HepG2 (cell line): ENCODE data around the gene NTN3. TPM values are rescaled to one million over a fixed set of nuclear protein-coding genes. Genes with fewer than 3 reads are reported as not detected.
A peak's percentile ranks its signal among the peaks of the same experiment; 100 is the strongest.

ENCODE experiments used
- CCDC6 ChIP-seq: sonication (generic); formaldehyde crosslinking; IDR thresholded peaks from 2 replicates; pipeline ENCODE4 v1.8.1; 2022; ENCODE audit warnings: mild to moderate bottlenecking, missing genetic modification reagents, moderate library complexity
- CHD4 ChIP-seq: fragments of 200-600 bp; sonication (generic); IDR thresholded peaks from 2 replicates; pipeline ENCODE4 v1.7.0; 2017; ENCODE audit warnings: mild to moderate bottlenecking, low read length, borderline replicate concordance
- FOXA1 ChIP-seq, 2 experiments: fragments of 450-650 bp in 1 of 2; sonication (generic) in 1 of 2; formaldehyde crosslinking in 1 of 2; IDR thresholded peaks; 2 replicates each; pipeline versions ENCODE4 v1.4.0 to v1.6.1; 2016 to 2020; ENCODE audit warnings: missing genetic modification reagents in 1 of 2
- KLF6 ChIP-seq: IDR thresholded peaks from 2 replicates; pipeline ENCODE4 v1.8.0; 2016; ENCODE audit warnings: missing biosample characterization, missing genetic modification reagents
- NKX3-1 ChIP-seq: sonication (generic); formaldehyde crosslinking; IDR thresholded peaks from 2 replicates; pipeline ENCODE4 v1.5.0; 2020; ENCODE audit warnings: missing genetic modification reagents
- PHB2 ChIP-seq: fragments of 450-650 bp; IDR thresholded peaks from 2 replicates; pipeline ENCODE4 v1.6.1; 2018; ENCODE audit not compliant: partially characterized antibody
- POLR2G ChIP-seq: fragments of 200-400 bp; formaldehyde crosslinking; IDR thresholded peaks from 2 replicates; pipeline ENCODE4 v1.6.1; 2018; ENCODE audit warnings: mild to moderate bottlenecking, low read depth, low read length, moderate library complexity
- PPARG ChIP-seq: conservative IDR thresholded peaks from 2 replicates; pipeline ENCODE4 v1.6.1; 2016; ENCODE audit warnings: missing biosample characterization, missing genetic modification reagents
- THYN1 ChIP-seq: sonication (generic); formaldehyde crosslinking; IDR thresholded peaks from 2 replicates; pipeline ENCODE4 v1.8.1; 2023; ENCODE audit warnings: low read depth, mild to moderate bottlenecking, moderate library complexity, missing genetic modification reagents, borderline replicate concordance
- XRCC5 ChIP-seq: fragments of 200-400 bp; formaldehyde crosslinking; optimal IDR thresholded peaks from 2 replicates; pipeline ENCODE3; 2017; ENCODE audit warnings: mild to moderate bottlenecking, low read length
- ZNF251 ChIP-seq: sonication (generic); formaldehyde crosslinking; IDR thresholded peaks from 2 replicates; pipeline ENCODE4 v1.9.0; 2021; ENCODE audit warnings: mild to moderate bottlenecking, missing genetic modification reagents
- polyA plus RNA-seq, 8 experiments: library from polyadenylated mRNA; depleted of rRNA in 3 of 8; stranded (reverse) in 7 of 8; unstranded in 1 of 8; fragments of >200 nt; fragmentation: Illumina TruSeq in 4 of 8; extraction: Trizol in 4 of 8; gene quantifications; 2 replicates each; pipeline versions ENCODE4 v1.2.1 to v1.2.3, GENCODE V29; 2011 to 2016; ENCODE audit warnings: low read depth in 4 of 8, missing spikeins in 1 of 8, mixed read lengths in 1 of 8; ENCODE audit not compliant: insufficient read depth in 1 of 8
- total RNA-seq, 5 experiments: library from RNA; depleted of rRNA; stranded (reverse); fragments of >200 nt; fragmentation: Illumina TruSeq; extraction: Trizol; gene quantifications; 2 replicates each; pipeline ENCODE4 v1.2.3, GENCODE V29; 2016; ENCODE audit warnings: low read depth in 1 of 5
- TF ChIP-seq, protein P1 (sequence below): sonication (generic); formaldehyde crosslinking; conservative IDR thresholded peaks from 2 replicates; pipeline ENCODE4 v1.8.0; 2022; ENCODE audit warnings: low read depth, missing genetic modification reagents
- TF ChIP-seq, protein P2 (sequence below): sonication (generic); formaldehyde crosslinking; IDR thresholded peaks from 2 replicates; pipeline ENCODE4 v1.8.1; 2023; ENCODE audit warnings: mild to moderate bottlenecking, missing genetic modification reagents
- TF ChIP-seq, protein P3 (sequence below): sonication (generic); formaldehyde crosslinking; IDR thresholded peaks from 2 replicates; pipeline ENCODE4 v1.5.1; 2020; ENCODE audit warnings: mild to moderate bottlenecking, missing genetic modification reagents, moderate library complexity
- TF ChIP-seq, protein P4 (sequence below): sonication (generic); formaldehyde crosslinking; IDR thresholded peaks from 2 replicates; pipeline ENCODE4 v1.4.0; 2020; ENCODE audit warnings: mild to moderate bottlenecking, missing genetic modification reagents, borderline replicate concordance
- TF ChIP-seq, protein P5 (sequence below): IDR thresholded peaks from 2 replicates; pipeline ENCODE4 v1.6.1; 2016; ENCODE audit warnings: missing biosample characterization, missing genetic modification reagents, low read depth
- TF ChIP-seq, protein P6 (sequence below): sonication (generic); formaldehyde crosslinking; IDR thresholded peaks from 2 replicates; pipeline ENCODE4 v1.8.0; 2022; ENCODE audit warnings: missing genetic modification reagents, mild to moderate bottlenecking, borderline replicate concordance
- TF ChIP-seq, protein P7 (sequence below): IDR thresholded peaks from 2 replicates; pipeline ENCODE4 v1.6.1; 2016; ENCODE audit warnings: missing genetic modification reagents, missing compliant biosample characterization
- TF ChIP-seq, protein P8 (sequence below): IDR thresholded peaks from 2 replicates; pipeline ENCODE4 v1.6.1; 2012; ENCODE audit warnings: inconsistent platforms

Gene NTN3
- total and polyA plus RNA-seq, 2 of the 13 experiments (the other 11 are each of a cell fraction or from before 2014, with no cell fraction given): 0.09 to 0.20 TPM

DNA sequence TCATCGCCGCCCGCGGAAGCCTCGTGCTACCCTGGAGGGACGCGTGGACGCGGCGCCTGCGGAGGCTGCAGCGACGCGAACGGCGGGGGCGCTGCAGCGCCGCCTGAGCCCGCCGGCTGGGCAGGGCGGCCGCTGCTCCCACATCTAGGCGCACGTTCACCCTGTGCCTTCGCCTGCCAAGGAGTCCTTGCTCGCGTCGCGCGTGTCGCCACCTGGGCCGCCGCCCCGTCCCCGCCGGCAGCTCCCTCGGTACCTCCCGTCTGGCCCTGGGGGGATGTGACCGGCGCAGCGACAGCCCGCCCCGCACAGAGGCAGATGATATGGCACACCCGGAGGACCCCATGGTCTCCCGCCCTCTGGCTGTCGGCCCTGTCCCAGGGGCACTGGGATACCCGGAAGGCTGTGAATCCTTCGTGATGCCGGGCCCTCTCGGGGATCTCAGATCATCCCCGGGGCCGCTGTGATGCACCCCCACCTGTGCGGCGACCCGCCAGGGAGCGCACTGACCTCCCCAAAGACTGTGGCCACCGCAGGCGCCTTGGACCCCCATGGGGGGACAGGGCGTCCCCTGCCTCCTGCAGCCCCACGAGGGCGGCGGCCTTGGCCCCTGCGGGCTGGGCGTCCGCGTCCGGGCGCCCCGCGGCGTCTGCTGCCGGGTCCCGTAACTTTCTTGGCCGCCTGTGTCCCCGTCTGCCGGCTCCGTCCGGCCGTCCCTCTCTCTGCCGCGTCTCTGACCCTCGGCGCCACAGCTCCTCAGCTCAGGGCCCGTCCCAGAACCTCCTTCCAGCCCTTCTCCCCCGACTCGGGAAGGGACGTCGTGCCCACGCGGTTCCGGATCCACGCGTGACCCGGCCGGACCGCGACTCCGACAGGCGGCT lies 3.1 kb downstream of the NTN3 start (continued):
- TF ChIP-seq, protein P1, sequence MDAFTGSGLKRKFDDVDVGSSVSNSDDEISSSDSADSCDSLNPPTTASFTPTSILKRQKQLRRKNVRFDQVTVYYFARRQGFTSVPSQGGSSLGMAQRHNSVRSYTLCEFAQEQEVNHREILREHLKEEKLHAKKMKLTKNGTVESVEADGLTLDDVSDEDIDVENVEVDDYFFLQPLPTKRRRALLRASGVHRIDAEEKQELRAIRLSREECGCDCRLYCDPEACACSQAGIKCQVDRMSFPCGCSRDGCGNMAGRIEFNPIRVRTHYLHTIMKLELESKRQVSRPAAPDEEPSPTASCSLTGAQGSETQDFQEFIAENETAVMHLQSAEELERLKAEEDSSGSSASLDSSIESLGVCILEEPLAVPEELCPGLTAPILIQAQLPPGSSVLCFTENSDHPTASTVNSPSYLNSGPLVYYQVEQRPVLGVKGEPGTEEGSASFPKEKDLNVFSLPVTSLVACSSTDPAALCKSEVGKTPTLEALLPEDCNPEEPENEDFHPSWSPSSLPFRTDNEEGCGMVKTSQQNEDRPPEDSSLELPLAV: no peak
- TF ChIP-seq, protein P2, sequence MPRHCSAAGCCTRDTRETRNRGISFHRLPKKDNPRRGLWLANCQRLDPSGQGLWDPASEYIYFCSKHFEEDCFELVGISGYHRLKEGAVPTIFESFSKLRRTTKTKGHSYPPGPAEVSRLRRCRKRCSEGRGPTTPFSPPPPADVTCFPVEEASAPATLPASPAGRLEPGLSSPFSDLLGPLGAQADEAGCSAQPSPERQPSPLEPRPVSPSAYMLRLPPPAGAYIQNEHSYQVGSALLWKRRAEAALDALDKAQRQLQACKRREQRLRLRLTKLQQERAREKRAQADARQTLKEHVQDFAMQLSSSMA (CRISPR knock-in tag): no peak
- TF ChIP-seq, protein P3, sequence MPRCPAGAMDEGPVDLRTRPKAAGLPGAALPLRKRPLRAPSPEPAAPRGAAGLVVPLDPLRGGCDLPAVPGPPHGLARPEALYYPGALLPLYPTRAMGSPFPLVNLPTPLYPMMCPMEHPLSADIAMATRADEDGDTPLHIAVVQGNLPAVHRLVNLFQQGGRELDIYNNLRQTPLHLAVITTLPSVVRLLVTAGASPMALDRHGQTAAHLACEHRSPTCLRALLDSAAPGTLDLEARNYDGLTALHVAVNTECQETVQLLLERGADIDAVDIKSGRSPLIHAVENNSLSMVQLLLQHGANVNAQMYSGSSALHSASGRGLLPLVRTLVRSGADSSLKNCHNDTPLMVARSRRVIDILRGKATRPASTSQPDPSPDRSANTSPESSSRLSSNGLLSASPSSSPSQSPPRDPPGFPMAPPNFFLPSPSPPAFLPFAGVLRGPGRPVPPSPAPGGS (CRISPR knock-in tag): 0 out of 2 replicates have a peak, but pooled peaks have one; percentile 31
- TF ChIP-seq KLF6 (CRISPR knock-in tag): 0 out of 2 replicates have a peak, but pooled peaks have one; percentile 17
- 0 out of 2 replicates have a peak, but pooled peaks have one; percentile 18 for TF ChIP-seq POLR2G
- TF ChIP-seq FOXA1 (IDR thresholded peaks at IDR 0.05): no peak
- no peak for TF ChIP-seq FOXA1 (CRISPR knock-in tag; IDR thresholded peaks at IDR 0.05)
- TF ChIP-seq ZNF251: no peak
- TF ChIP-seq, protein P4, sequence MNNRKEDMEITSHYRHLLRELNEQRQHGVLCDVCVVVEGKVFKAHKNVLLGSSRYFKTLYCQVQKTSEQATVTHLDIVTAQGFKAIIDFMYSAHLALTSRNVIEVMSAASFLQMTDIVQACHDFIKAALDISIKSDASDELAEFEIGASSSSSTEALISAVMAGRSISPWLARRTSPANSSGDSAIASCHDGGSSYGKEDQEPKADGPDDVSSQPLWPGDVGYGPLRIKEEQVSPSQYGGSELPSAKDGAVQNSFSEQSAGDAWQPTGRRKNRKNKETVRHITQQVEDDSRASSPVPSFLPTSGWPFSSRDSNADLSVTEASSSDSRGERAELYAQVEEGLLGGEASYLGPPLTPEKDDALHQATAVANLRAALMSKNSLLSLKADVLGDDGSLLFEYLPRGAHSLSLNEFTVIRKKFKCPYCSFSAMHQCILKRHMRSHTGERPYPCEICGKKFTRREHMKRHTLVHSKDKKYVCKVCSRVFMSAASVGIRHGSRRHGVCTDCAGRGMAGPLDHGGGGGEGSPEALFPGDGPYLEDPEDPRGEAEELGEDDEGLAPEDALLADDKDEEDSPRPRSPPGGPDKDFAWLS: no peak
- TF ChIP-seq NKX3-1: 0 out of 2 replicates have a peak, but pooled peaks have one; percentile 35
- TF ChIP-seq, protein P5, sequence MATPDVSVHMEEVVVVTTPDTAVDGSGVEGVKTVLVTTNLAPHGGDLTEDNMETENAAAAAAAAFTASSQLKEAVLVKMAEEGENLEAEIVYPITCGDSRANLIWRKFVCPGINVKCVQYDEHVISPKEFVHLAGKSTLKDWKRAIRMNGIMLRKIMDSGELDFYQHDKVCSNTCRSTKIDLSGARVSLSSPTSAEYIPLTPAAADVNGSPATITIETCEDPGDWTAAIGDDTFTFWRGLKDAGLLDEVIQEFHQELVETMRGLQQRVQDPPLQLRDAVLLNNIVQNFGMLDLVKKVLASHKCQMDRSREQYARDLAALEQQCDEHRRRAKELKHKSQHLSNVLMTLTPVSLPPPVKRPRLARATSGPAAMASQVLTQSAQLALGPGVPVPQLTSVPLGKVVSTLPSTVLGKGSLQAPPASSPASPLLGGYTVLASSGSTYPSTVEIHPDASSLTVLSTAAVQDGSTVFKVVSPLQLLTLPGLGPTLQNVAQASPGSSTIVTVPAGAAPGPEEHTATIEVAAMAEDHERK: no peak
- TF ChIP-seq CHD4: no peak
- TF ChIP-seq, protein P6, sequence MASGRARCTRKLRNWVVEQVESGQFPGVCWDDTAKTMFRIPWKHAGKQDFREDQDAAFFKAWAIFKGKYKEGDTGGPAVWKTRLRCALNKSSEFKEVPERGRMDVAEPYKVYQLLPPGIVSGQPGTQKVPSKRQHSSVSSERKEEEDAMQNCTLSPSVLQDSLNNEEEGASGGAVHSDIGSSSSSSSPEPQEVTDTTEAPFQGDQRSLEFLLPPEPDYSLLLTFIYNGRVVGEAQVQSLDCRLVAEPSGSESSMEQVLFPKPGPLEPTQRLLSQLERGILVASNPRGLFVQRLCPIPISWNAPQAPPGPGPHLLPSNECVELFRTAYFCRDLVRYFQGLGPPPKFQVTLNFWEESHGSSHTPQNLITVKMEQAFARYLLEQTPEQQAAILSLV (CRISPR knock-in tag): peak; percentile 49; the same call in 1 of the 2 replicates
- no peak for TF ChIP-seq THYN1
- TF ChIP-seq PPARG (CRISPR knock-in tag): no peak
- peak; percentile 7 for TF ChIP-seq XRCC5
- TF ChIP-seq, protein P7, sequence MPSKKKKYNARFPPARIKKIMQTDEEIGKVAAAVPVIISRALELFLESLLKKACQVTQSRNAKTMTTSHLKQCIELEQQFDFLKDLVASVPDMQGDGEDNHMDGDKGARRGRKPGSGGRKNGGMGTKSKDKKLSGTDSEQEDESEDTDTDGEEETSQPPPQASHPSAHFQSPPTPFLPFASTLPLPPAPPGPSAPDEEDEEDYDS (CRISPR knock-in tag): no peak
- TF ChIP-seq, protein P8, sequence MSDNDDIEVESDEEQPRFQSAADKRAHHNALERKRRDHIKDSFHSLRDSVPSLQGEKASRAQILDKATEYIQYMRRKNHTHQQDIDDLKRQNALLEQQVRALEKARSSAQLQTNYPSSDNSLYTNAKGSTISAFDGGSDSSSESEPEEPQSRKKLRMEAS: peak; percentile 91
- no peak for TF ChIP-seq PHB2
- 0 out of 2 replicates have a peak, but pooled peaks have one; percentile 33 for TF ChIP-seq CCDC6
